SU-DHL-6 (cell line): ENCODE measurements around the gene ABCC3.

ENCODE experiments used
- CTCF ChIP-seq: fragments of 200-600 bp; sonication (generic); IDR thresholded peaks from one replicate; pipeline ENCODE4 v1.5.1; 2017; ENCODE audit warnings: antibody characterized with exemption, mild to moderate bottlenecking, low read length, moderate library complexity; ENCODE audit not compliant: insufficient read depth, poor library complexity, severe bottlenecking
- EZH2phosphoT487 ChIP-seq: fragments of 200-600 bp; sonication (generic), shearing (Covaris generic); conservative IDR thresholded peaks from 2 replicates; pipeline ENCODE4 v1.6.1; 2018; ENCODE audit warnings: mild to moderate bottlenecking, antibody characterized with exemption, low read length, moderate library complexity, mixed read lengths

GRCh38 chr17:50618941-50619340 is 15.7 kb upstream of the ABCC3 start:
- TF ChIP-seq CTCF (no peak), EZH2phosphoT487 (no peak)
